ENCODE results near the gene RBM26.

The RBM26 gene

GRCh38 chr13:79407349-79407979 is 1.4 kb upstream of the RBM26 start:
- no peak for DNase-seq (ENCODE audit: low read depth)
- TF ChIP-seq CTCF (IDR thresholded peaks at IDR 0.05; ENCODE audit: control insufficient read depth, extremely low read depth, insufficient read depth): no peak
- H3K4me3 ChIP-seq (ENCODE audit: low read depth, low read length): peak overlapping the region; percentile 91

GRCh38 chr13:79406597-79406908 is 498 bp upstream of the RBM26 start:
- H3K4me3 ChIP-seq (ENCODE audit: low read depth, low read length): peak overlapping the region; percentile 91
- TF ChIP-seq CTCF (IDR thresholded peaks at IDR 0.05; ENCODE audit: control insufficient read depth, extremely low read depth, insufficient read depth): no peak
- DNase-seq (ENCODE audit: low read depth): no peak

GRCh38 chr13:79405501-79405830 is 589 bp downstream of the RBM26 start:
- TF ChIP-seq CTCF (IDR thresholded peaks at IDR 0.05; ENCODE audit: control insufficient read depth, extremely low read depth, insufficient read depth): no peak
- peak overlapping the region; percentile 91 for H3K4me3 ChIP-seq (ENCODE audit: low read depth, low read length)
- DNase-seq (ENCODE audit: low read depth): no peak

DNA sequence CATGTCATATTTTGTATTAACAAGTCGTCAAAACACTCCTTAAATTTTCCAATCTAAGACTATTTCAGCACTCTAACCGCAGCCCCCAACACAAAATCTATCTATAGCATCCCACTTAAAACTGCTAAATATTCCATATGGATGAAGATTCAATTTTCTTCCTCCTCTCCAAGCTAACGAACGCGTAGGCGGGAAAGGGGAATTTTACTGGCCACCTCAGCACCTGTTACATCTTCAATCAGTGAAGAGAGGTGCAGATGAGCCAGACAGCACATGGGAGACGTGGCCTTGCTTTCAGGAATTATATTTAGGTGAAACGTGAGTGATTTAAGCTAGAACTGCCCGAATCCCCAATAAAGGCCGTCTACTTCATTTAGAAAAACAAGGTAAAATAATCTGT is 1.1 kb downstream of the RBM26 start:
- no peak for DNase-seq (ENCODE audit: low read depth)
- TF ChIP-seq CTCF (IDR thresholded peaks at IDR 0.05; ENCODE audit: control insufficient read depth, extremely low read depth, insufficient read depth): no peak
- peak overlapping the region; percentile 91 for H3K4me3 ChIP-seq (ENCODE audit: low read depth, low read length)

GRCh38 chr13:79404361-79404760 is 1.7 kb downstream of the RBM26 start:
- no peak for DNase-seq (ENCODE audit: low read depth)
- H3K4me3 ChIP-seq (ENCODE audit: low read depth, low read length): peak overlapping the region; percentile 91
- TF ChIP-seq CTCF (IDR thresholded peaks at IDR 0.05; ENCODE audit: control insufficient read depth, extremely low read depth, insufficient read depth): no peak

DNA sequence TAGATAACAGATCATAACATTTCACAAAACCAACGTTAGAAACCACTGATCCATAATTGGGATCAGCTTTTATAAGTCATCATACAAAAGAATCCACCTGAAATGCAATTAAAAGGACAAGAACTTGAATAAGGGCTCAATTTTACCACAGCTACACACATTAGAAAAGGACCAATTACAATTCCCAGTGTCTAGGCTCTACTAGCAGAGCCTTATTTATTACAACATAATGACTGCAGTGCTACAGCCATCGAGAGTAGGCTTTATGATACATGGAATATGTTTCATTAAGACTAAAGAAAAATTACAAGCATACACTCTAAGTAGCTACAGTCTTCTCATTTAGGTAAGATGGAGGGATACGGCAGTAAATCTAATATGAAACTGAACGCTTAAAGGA is 2.9 kb downstream of the RBM26 start:
- DNase-seq (ENCODE audit: low read depth): no peak
- no peak overlapping the region for H3K4me3 ChIP-seq (ENCODE audit: low read depth, low read length)
- TF ChIP-seq CTCF (IDR thresholded peaks at IDR 0.05; ENCODE audit: control insufficient read depth, extremely low read depth, insufficient read depth): no peak

GRCh38 chr13:79402679-79403078 is 3.4 kb downstream of the RBM26 start:
- no peak for DNase-seq (ENCODE audit: low read depth)
- no peak overlapping the region for H3K4me3 ChIP-seq (ENCODE audit: low read depth, low read length)
- no peak for TF ChIP-seq CTCF (IDR thresholded peaks at IDR 0.05; ENCODE audit: control insufficient read depth, extremely low read depth, insufficient read depth)

Measured in LNCaP clone FGC (cell line).